Measurements from ENCODE around the gene STING1. TPM values are rescaled to one million over a fixed set of nuclear protein-coding genes. Genes with fewer than 3 reads are reported as not detected.
A peak's percentile ranks its signal among the peaks of the same experiment; 100 is the strongest.

STING1 gene
- total RNA-seq, 4 donors from 2014 or later: 10.1 to 12.5 (median 10.9) TPM

- H3K27ac ChIP-seq: peak overlapping the region in 3 of 4 donors; percentile 29 to 51 (median 34)
- in situ Hi-C loops (cut with MboI; ENCODE audit: low sequenced_read_pairs in 4 of 4) (no loop called here), intact Hi-C loops (cut with DNase I; ENCODE audit: low total_unique reads) (no loop called here)
- no peaks in the 10 kb centered on the region for H3K27me3 ChIP-seq
- H3K9me3 ChIP-seq: no peaks in the 10 kb centered on the region
- ATAC-seq (no peak), DNase-seq (no peak)
- TF ChIP-seq POLR2A (IDR thresholded peaks at IDR 0.05) (no peak), CTCF (IDR thresholded peaks at IDR 0.05 in 4 of 5, conservative IDR thresholded peaks at IDR 0.05 in 1 of 5) (no peak)
- H3K36me3 ChIP-seq: no peaks in the 10 kb centered on the region
- peaks cover 12 to 24% of the 10 kb centered on the region in 2 donors for H3K4me1 ChIP-seq
- no peak overlapping the region for H3K4me3 ChIP-seq
Observed at GRCh38 chr5:139473565-139473964, 9.0 kb downstream of the STING1 start.

GRCh38 chr5:139473105-139473504 is 9.5 kb downstream of the STING1 start:
- ATAC-seq: no peak
- Histone ChIP-seq H3K9me3 (no peaks in the 10 kb centered on the region), H3K27ac (peak overlapping the region in 3 of 4 donors; percentile 29 to 51 (median 34)), H3K27me3 (no peaks in the 10 kb centered on the region), H3K36me3 (no peaks in the 10 kb centered on the region), H3K4me3 (no peak overlapping the region), H3K4me1 (peaks cover 12 to 24% of the 10 kb centered on the region in 2 donors)
- no peak for DNase-seq
- in situ Hi-C loops (cut with MboI; ENCODE audit: low sequenced_read_pairs in 4 of 4) (no loop called here), intact Hi-C loops (cut with DNase I; ENCODE audit: low total_unique reads) (no loop called here)
- TF ChIP-seq POLR2A (IDR thresholded peaks at IDR 0.05): no peak
- TF ChIP-seq CTCF (IDR thresholded peaks at IDR 0.05 in 4 of 5, conservative IDR thresholded peaks at IDR 0.05 in 1 of 5): no peak

GRCh38 chr5:139472386-139473030 is 10.1 kb downstream of the STING1 start:
- Histone ChIP-seq H3K27ac (peak overlapping the region in 1 of 4 donors; percentile 34), H3K9me3 (no peaks in the 10 kb centered on the region), H3K36me3 (no peaks in the 10 kb centered on the region), H3K27me3 (no peaks in the 10 kb centered on the region), H3K4me1 (peaks cover 12 to 24% of the 10 kb centered on the region in 2 donors), H3K4me3 (no peak overlapping the region)
- in situ Hi-C loops (cut with MboI; ENCODE audit: low sequenced_read_pairs in 4 of 4): no loop called here
- TF ChIP-seq CTCF (IDR thresholded peaks at IDR 0.05 in 4 of 5, conservative IDR thresholded peaks at IDR 0.05 in 1 of 5) (no peak), POLR2A (IDR thresholded peaks at IDR 0.05) (no peak)
- intact Hi-C loops (cut with DNase I; ENCODE audit: low total_unique reads): no loop called here
- ATAC-seq (no peak), DNase-seq (no peak)

GRCh38 chr5:139470821-139471300 is 11.7 kb downstream of the STING1 start, which contains the start of gene SMIM33:
SMIM33 (plus strand) TSS chr5:139471004; CDS start chr5:139471122, 118 bp downstream.
- in situ Hi-C loops (cut with MboI; ENCODE audit: low sequenced_read_pairs in 4 of 4): no loop called here
- H3K4me3 ChIP-seq: no peak within 1 kb of the TSS

More at GRCh38 chr5:139470821-139471300, 11.7 kb downstream of the STING1 start, which contains the start of gene SMIM33:
- intact Hi-C loops (cut with DNase I; ENCODE audit: low total_unique reads): no loop called here
- Histone ChIP-seq H3K36me3 (no peaks in the 10 kb centered on the region), H3K27ac (no peak within 1 kb of the TSS), H3K27me3 (no peaks in the 10 kb centered on the region), H3K9me3 (no peaks in the 10 kb centered on the region), H3K4me1 (peaks cover 12 to 24% of the 10 kb centered on the region in 2 donors)
- TF ChIP-seq CTCF (IDR thresholded peaks at IDR 0.05 in 4 of 5, conservative IDR thresholded peaks at IDR 0.05 in 1 of 5) (no peak), POLR2A (IDR thresholded peaks at IDR 0.05) (no peak)
- ATAC-seq (no peak), DNase-seq (no peak)

Measured in gastrocnemius medialis (tissue), 4 donors.